ENCODE results near the gene APOA5. TPM values are rescaled to one million over a fixed set of nuclear protein-coding genes. Genes with fewer than 3 reads are reported as not detected.

The APOA5 gene
- total and polyA plus RNA-seq, 2 of the 13 experiments (the other 11 are each of a cell fraction or from before 2014, with no cell fraction given) = 44.0 to 49.1 TPM

DNA sequence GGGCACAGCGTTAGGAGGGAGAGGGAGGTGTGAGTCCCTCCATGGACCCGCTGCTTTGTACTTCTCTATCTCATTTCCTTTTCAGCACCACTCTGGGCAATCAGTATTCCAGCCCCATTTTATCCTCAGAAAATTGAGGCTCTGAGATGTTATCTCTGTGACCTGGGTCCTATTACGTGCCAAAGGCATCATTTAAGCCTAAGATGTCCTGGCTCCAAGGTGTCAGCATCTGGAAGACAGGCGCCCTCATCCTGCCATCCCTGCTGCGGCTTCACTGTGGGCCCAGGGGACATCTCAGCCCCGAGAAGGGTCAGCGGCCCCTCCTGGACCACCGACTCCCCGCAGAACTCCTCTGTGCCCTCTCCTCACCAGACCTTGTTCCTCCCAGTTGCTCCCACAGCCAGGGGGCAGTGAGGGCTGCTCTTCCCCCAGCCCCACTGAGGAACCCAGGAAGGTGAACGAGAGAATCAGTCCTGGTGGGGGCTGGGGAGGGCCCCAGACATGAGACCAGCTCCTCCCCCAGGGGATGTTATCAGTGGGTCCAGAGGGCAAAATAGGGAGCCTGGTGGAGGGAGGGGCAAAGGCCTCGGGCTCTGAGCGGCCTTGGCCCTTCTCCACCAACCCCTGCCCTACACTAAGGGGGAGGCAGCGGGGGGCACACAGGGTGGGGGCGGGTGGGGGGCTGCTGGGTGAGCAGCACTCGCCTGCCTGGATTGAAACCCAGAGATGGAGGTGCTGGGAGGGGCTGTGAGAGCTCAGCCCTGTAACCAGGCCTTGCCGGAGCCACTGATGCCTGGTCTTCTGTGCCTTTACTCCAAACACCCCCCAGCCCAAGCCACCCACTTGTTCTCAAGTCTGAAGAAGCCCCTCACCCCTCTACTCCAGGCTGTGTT is 37.2 kb upstream of the APOA5 start (continued):
- TF ChIP-seq, protein P1, sequence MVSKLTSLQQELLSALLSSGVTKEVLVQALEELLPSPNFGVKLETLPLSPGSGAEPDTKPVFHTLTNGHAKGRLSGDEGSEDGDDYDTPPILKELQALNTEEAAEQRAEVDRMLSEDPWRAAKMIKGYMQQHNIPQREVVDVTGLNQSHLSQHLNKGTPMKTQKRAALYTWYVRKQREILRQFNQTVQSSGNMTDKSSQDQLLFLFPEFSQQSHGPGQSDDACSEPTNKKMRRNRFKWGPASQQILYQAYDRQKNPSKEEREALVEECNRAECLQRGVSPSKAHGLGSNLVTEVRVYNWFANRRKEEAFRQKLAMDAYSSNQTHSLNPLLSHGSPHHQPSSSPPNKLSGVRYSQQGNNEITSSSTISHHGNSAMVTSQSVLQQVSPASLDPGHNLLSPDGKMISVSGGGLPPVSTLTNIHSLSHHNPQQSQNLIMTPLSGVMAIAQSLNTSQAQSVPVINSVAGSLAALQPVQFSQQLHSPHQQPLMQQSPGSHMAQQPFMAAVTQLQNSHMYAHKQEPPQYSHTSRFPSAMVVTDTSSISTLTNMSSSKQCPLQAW (CRISPR knock-in tag; IDR thresholded peaks at IDR 0.05) = peak; percentile 74
- TF ChIP-seq, protein P2, sequence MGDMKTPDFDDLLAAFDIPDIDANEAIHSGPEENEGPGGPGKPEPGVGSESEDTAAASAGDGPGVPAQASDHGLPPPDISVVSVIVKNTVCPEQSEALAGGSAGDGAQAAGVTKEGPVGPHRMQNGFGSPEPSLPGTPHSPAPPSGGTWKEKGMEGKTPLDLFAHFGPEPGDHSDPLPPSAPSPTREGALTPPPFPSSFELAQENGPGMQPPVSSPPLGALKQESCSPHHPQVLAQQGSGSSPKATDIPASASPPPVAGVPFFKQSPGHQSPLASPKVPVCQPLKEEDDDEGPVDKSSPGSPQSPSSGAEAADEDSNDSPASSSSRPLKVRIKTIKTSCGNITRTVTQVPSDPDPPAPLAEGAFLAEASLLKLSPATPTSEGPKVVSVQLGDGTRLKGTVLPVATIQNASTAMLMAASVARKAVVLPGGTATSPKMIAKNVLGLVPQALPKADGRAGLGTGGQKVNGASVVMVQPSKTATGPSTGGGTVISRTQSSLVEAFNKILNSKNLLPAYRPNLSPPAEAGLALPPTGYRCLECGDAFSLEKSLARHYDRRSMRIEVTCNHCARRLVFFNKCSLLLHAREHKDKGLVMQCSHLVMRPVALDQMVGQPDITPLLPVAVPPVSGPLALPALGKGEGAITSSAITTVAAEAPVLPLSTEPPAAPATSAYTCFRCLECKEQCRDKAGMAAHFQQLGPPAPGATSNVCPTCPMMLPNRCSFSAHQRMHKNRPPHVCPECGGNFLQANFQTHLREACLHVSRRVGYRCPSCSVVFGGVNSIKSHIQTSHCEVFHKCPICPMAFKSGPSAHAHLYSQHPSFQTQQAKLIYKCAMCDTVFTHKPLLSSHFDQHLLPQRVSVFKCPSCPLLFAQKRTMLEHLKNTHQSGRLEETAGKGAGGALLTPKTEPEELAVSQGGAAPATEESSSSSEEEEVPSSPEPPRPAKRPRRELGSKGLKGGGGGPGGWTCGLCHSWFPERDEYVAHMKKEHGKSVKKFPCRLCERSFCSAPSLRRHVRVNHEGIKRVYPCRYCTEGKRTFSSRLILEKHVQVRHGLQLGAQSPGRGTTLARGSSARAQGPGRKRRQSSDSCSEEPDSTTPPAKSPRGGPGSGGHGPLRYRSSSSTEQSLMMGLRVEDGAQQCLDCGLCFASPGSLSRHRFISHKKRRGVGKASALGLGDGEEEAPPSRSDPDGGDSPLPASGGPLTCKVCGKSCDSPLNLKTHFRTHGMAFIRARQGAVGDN (CRISPR knock-in tag; IDR thresholded peaks at IDR 0.05) = peak; percentile 68
- TF ChIP-seq, protein P3, sequence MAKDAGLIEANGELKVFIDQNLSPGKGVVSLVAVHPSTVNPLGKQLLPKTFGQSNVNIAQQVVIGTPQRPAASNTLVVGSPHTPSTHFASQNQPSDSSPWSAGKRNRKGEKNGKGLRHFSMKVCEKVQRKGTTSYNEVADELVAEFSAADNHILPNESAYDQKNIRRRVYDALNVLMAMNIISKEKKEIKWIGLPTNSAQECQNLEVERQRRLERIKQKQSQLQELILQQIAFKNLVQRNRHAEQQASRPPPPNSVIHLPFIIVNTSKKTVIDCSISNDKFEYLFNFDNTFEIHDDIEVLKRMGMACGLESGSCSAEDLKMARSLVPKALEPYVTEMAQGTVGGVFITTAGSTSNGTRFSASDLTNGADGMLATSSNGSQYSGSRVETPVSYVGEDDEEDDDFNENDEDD (CRISPR knock-in tag; IDR thresholded peaks at IDR 0.05; ENCODE audit: borderline replicate concordance) = 0 out of 2 replicates have a peak, but pooled peaks have one; percentile 35
- peak; percentile 84 for TF ChIP-seq HDAC2 (CRISPR knock-in tag; IDR thresholded peaks at IDR 0.05)
- no peak for TF ChIP-seq ZNF703 (CRISPR knock-in tag; IDR thresholded peaks at IDR 0.05; ENCODE audit: borderline replicate concordance)
- TF ChIP-seq HHEX (CRISPR knock-in tag; IDR thresholded peaks at IDR 0.05) = peak; percentile 19; the same call in 1 of the 2 replicates
- 0 out of 2 replicates have a peak, but pooled peaks have one; percentile 73 for TF ChIP-seq ZNF878 (CRISPR knock-in tag; IDR thresholded peaks at IDR 0.05)
- TF ChIP-seq, protein P4, sequence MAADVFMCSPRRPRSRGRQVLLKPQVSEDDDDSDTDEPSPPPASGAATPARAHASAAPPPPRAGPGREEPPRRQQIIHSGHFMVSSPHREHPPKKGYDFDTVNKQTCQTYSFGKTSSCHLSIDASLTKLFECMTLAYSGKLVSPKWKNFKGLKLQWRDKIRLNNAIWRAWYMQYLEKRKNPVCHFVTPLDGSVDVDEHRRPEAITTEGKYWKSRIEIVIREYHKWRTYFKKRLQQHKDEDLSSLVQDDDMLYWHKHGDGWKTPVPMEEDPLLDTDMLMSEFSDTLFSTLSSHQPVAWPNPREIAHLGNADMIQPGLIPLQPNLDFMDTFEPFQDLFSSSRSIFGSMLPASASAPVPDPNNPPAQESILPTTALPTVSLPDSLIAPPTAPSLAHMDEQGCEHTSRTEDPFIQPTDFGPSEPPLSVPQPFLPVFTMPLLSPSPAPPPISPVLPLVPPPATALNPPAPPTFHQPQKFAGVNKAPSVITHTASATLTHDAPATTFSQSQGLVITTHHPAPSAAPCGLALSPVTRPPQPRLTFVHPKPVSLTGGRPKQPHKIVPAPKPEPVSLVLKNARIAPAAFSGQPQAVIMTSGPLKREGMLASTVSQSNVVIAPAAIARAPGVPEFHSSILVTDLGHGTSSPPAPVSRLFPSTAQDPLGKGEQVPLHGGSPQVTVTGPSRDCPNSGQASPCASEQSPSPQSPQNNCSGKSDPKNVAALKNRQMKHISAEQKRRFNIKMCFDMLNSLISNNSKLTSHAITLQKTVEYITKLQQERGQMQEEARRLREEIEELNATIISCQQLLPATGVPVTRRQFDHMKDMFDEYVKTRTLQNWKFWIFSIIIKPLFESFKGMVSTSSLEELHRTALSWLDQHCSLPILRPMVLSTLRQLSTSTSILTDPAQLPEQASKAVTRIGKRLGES (CRISPR knock-in tag; IDR thresholded peaks at IDR 0.05; ENCODE audit: borderline replicate concordance) = peak; percentile 64; the same call in 1 of the 2 replicates
- TF ChIP-seq ZNF3 (CRISPR knock-in tag; IDR thresholded peaks at IDR 0.05) = no peak
- TF ChIP-seq TARDBP (CRISPR knock-in tag; IDR thresholded peaks at IDR 0.05) = peak; percentile 80
- no peak for TF ChIP-seq ZNF510 (CRISPR knock-in tag; IDR thresholded peaks at IDR 0.05; ENCODE audit: low read depth)
- no peak for TF ChIP-seq KAT7 (CRISPR knock-in tag; IDR thresholded peaks at IDR 0.05; ENCODE audit: borderline replicate concordance)
- peak; percentile 49; the same call in 1 of the 2 replicates for TF ChIP-seq ZNF761 (CRISPR knock-in tag; conservative IDR thresholded peaks at IDR 0.05)
- 0 out of 2 replicates have a peak, but pooled peaks have one; percentile 9 for TF ChIP-seq ZNF460 (CRISPR knock-in tag; IDR thresholded peaks at IDR 0.05; ENCODE audit: borderline replicate concordance)
- no peak for TF ChIP-seq SIN3B (IDR thresholded peaks at IDR 0.05; ENCODE audit: low read length)
- TF ChIP-seq ZNF562 (CRISPR knock-in tag; IDR thresholded peaks at IDR 0.05; ENCODE audit: borderline replicate concordance) = no peak
- TF ChIP-seq ZNF468 (CRISPR knock-in tag; IDR thresholded peaks at IDR 0.05) = no peak
- no peak for TF ChIP-seq ZNF326 (CRISPR knock-in tag; IDR thresholded peaks at IDR 0.05; ENCODE audit: borderline replicate concordance)
- TF ChIP-seq KDM2A (CRISPR knock-in tag; IDR thresholded peaks at IDR 0.05; ENCODE audit: borderline replicate concordance, low read depth) = no peak

Data from HepG2 (cell line).